ENCODE results near the gene CASS4.

DNA sequence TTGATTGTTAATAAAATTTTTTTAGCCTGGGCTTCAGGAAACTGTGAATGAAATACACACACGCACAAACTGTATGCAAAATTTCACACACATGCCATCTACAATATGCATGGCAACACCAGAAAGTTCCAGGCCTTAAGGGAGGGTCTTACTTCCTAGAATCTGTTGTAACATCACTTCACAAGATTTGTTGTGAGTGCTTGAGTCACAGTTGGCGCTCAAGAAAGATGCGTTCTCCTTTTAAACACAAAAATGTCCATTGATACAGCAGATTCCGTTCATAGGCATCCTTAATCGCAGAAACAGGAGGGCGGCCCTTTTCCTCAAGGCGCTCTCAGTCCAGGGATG is 55.9 kb downstream of the CASS4 start:
- TF ChIP-seq, protein P1, sequence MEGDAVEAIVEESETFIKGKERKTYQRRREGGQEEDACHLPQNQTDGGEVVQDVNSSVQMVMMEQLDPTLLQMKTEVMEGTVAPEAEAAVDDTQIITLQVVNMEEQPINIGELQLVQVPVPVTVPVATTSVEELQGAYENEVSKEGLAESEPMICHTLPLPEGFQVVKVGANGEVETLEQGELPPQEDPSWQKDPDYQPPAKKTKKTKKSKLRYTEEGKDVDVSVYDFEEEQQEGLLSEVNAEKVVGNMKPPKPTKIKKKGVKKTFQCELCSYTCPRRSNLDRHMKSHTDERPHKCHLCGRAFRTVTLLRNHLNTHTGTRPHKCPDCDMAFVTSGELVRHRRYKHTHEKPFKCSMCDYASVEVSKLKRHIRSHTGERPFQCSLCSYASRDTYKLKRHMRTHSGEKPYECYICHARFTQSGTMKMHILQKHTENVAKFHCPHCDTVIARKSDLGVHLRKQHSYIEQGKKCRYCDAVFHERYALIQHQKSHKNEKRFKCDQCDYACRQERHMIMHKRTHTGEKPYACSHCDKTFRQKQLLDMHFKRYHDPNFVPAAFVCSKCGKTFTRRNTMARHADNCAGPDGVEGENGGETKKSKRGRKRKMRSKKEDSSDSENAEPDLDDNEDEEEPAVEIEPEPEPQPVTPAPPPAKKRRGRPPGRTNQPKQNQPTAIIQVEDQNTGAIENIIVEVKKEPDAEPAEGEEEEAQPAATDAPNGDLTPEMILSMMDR (IDR thresholded peaks at IDR 0.05), result no peak
- no peak for TF ChIP-seq EP300 (IDR thresholded peaks at IDR 0.05)
- no peak for TF ChIP-seq POLR2A (IDR thresholded peaks at IDR 0.05)

All from ovary (tissue), 3 donors.